Ovary (tissue), 9 donors: ENCODE data around the gene PER1. TPM values are rescaled to one million over a fixed set of nuclear protein-coding genes. Genes with fewer than 3 reads are reported as not detected.

Source experiments
- DNase-seq, 5 donors: peaks; one replicate each; pipeline ENCODE4 v3.0.0-alpha.2; 2019 to 2020
- H3K27ac ChIP-seq, 2 donors: fragments of 200-600 bp; one replicate each; pipeline versions ENCODE4 v1.5.1 to v1.8.0; 2019 to 2022
- H3K27me3 ChIP-seq: fragments of 200-600 bp; one replicate; pipeline ENCODE4 v1.8.0; 2022
- H3K36me3 ChIP-seq: fragments of 200-600 bp; sonication (generic); one replicate; pipeline ENCODE4 v1.5.1; 2019
- H3K4me1 ChIP-seq: one replicate; pipeline ENCODE4 v1.8.1; 2013; ENCODE audit warnings: mild to moderate bottlenecking, moderate library complexity; ENCODE audit not compliant: insufficient read depth
- H3K4me3 ChIP-seq: fragments of 200-600 bp; sonication (generic); one replicate; pipeline ENCODE4 v1.5.1; 2017
- H3K9me3 ChIP-seq, 2 donors: fragments of 200-600 bp in 1 of 2; sonication (generic) in 1 of 2; one replicate each; pipeline versions ENCODE4 v1.5.1 to v1.8.1; 2013 to 2019; ENCODE audit warnings: mild to moderate bottlenecking in 1 of 2, moderate library complexity in 1 of 2
- EP300 ChIP-seq: sonication (generic); formaldehyde crosslinking; IDR thresholded peaks from one replicate; pipeline ENCODE4 v1.6.1; 2017; ENCODE audit warnings: antibody characterized with exemption
- POLR2A ChIP-seq: fragments of 450-650 bp; IDR thresholded peaks from one replicate; pipeline ENCODE4 v1.6.1; 2017; ENCODE audit warnings: antibody characterized with exemption, mild to moderate bottlenecking, moderate library complexity
- WGBS, 3 donors: extraction: QIAGEN DNeasy Blood & Tissue Kit in 1 of 3; methylation state at CpG; one replicate each; pipeline versions ENCODE4 v1.1.5 to v1.1.7; 2013 to 2017; 5-methylcytosine and 5-hydroxymethylcytosine counted together
- intact Hi-C, 4 donors: fragments of 100-400 bp; cut with DNase I; formaldehyde crosslinking; loops; one replicate each; pipeline versions ENCODE4 v1.11.0 to v1.15.1; 2022 to 2023
- polyA plus RNA-seq, 2 donors: library from polyadenylated mRNA; stranded (reverse); fragments of 200-250 nt in 1 of 2; fragments of 350-450 nt in 1 of 2; fragmentation: Illumina TruSeq in 1 of 2; extraction: RNeasy Lipid Tissue Mini Kit (QIAGEN cat#74804) in 1 of 2; gene quantifications; one replicate each; pipeline ENCODE4 v1.2.3, GENCODE V29; 2013 to 2014
- total RNA-seq, 7 donors: library from RNA; depleted of rRNA in 2 of 7; stranded (reverse); fragments of >200 nt in 2 of 7; fragmentation: NEBNext Ultra II Directional in 3 of 7; extraction: Animal tissue kit (Norgen Biotek cat#: 25700) in 3 of 7; gene quantifications; one replicate each; pipeline versions ENCODE4 v1.1.0 to v1.2.4, GENCODE V29; 2016 to 2023
- TF ChIP-seq, protein P1 (sequence below), 3 donors: fragments of 450-650 bp in 2 of 3; fragments of 200-600 bp in 1 of 3; IDR thresholded peaks; one replicate each; pipeline versions ENCODE4 v1.5.1 to v1.8.0; 2016 to 2022; ENCODE audit warnings: antibody characterized with exemption in 3 of 3, mild to moderate bottlenecking in 1 of 3
- donor health status: DM: no; HTN: no; CAD: no; lungs with moderate emphysema.
- donor health status: DM: no; HTN: no; CAD: no.
- donor health status: Bipolar disorder and iron deficiency.
- donor health status: DM: yes; HTN: yes; CAD: no.
- donor health status: DM: no; HTN: no; CAD: no.
- donor health status: DM: yes; HTN: yes; CAD: no.

Gene PER1
- total and polyA plus RNA-seq, 9 donors = 12.8 to 394 (median 164) TPM

DNA sequence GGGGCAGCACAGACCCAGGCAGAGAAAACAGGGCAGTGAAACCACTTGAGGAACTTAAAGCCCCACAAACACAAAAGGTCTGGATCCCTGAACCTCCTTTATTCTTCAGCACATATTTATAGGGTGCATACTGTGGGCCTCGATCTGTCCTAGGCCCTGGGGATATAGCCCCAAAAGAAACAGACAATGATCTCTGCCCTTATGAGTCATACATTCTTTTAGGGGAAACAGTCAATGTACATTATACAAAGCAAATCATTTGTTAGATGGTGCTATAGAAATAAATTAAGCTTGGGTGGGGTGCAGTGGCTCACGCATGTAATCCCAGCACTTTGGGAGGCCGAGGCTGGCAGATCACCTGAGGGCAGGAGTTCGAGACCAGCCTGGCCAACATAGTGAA is 18.3 kb downstream of the PER1 start:
- intact Hi-C loops = no loop called here
- 82 to 88% (median 83%) methylated on average over 4 of the region's 4 CpGs for WGBS, 3 donors
- no peak overlapping the region for H3K4me3 ChIP-seq
- H3K36me3 ChIP-seq = no peaks in the 10 kb centered on the region
- no peak for DNase-seq
- no peak for TF ChIP-seq EP300
- no peak for TF ChIP-seq POLR2A
- TF ChIP-seq, protein P1, sequence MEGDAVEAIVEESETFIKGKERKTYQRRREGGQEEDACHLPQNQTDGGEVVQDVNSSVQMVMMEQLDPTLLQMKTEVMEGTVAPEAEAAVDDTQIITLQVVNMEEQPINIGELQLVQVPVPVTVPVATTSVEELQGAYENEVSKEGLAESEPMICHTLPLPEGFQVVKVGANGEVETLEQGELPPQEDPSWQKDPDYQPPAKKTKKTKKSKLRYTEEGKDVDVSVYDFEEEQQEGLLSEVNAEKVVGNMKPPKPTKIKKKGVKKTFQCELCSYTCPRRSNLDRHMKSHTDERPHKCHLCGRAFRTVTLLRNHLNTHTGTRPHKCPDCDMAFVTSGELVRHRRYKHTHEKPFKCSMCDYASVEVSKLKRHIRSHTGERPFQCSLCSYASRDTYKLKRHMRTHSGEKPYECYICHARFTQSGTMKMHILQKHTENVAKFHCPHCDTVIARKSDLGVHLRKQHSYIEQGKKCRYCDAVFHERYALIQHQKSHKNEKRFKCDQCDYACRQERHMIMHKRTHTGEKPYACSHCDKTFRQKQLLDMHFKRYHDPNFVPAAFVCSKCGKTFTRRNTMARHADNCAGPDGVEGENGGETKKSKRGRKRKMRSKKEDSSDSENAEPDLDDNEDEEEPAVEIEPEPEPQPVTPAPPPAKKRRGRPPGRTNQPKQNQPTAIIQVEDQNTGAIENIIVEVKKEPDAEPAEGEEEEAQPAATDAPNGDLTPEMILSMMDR (IDR thresholded peaks at IDR 0.05) = no peak
- H3K27ac ChIP-seq = no peak overlapping the region
- no peaks in the 10 kb centered on the region for H3K4me1 ChIP-seq
- no peaks in the 10 kb centered on the region for H3K27me3 ChIP-seq
- H3K9me3 ChIP-seq = no peaks in the 10 kb centered on the region

DNA sequence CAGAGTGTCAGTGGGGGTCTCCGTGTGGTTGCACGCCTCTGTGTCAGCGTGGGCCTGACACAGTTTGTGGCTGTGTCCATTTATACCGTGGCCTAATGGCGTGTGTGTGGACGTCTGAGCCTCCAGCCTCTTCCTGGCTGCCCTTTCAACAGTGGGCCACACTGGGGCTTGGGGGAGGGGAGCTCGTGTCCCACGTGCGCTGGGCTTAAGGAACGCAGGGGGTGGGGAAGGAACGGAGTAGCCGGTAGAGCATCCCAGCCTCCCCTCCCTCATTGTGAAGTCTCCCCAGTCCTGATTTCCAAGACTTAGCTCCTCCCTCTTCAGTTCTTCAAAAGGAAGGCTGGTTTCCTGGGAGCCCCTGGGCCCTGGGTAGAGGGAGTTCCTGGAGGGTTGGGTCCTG is 18.8 kb downstream of the PER1 start:
- TF ChIP-seq EP300 (no peak), POLR2A (no peak)
- TF ChIP-seq, protein P1 (IDR thresholded peaks at IDR 0.05) = no peak
- Histone ChIP-seq H3K4me1 (no peaks in the 10 kb centered on the region), H3K4me3 (no peak overlapping the region), H3K36me3 (no peaks in the 10 kb centered on the region), H3K9me3 (no peaks in the 10 kb centered on the region), H3K27me3 (no peaks in the 10 kb centered on the region), H3K27ac (no peak overlapping the region)
- DNase-seq = peak in 1 of 5 donors; percentile 11
- intact Hi-C loops = no loop called here
- 51 to 58% (median 55%) methylated on average over 12 of the region's 12 CpGs for WGBS, 3 donors

DNA sequence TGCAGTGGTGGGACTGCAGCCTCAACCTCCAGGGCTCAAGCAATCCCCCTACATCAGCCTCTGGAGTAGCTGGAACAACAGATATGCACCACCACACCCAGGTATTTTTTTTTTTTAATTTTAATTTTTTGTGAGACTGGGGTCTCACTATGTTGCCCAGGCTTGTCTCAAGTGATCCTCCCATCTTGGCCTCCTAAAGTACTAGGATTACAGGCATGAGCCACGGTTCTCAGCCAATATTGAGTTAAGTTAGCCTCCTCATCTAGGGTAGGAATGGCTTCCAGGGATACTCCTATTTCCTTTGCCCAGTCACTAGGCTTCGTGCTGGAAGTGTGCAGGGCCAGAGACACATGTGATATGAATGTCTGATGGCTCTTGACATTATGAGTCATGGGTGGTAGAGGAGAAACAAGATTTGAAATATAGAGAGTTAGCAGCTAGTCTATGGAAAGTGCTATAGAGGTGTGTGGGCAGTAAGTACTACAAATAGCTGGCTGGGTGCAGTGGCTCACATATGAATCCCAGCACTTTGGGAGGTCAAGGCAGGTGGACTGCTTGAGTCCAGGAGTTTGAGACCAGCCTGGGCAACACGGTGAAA is 20.3 kb downstream of the PER1 start:
- H3K4me3 ChIP-seq = no peak overlapping the region
- no peak overlapping the region for H3K27ac ChIP-seq
- no peak for DNase-seq
- TF ChIP-seq POLR2A (no peak), EP300 (no peak)
- TF ChIP-seq, protein P1 (IDR thresholded peaks at IDR 0.05) = no peak
- no peaks in the 10 kb centered on the region for H3K9me3 ChIP-seq
- H3K36me3 ChIP-seq = no peaks in the 10 kb centered on the region
- WGBS, 3 donors = 62 to 71% (median 63%) methylated on average over 3 of the region's 3 CpGs
- intact Hi-C loops = no loop called here
- H3K27me3 ChIP-seq = no peaks in the 10 kb centered on the region
- H3K4me1 ChIP-seq = no peaks in the 10 kb centered on the region

DNA sequence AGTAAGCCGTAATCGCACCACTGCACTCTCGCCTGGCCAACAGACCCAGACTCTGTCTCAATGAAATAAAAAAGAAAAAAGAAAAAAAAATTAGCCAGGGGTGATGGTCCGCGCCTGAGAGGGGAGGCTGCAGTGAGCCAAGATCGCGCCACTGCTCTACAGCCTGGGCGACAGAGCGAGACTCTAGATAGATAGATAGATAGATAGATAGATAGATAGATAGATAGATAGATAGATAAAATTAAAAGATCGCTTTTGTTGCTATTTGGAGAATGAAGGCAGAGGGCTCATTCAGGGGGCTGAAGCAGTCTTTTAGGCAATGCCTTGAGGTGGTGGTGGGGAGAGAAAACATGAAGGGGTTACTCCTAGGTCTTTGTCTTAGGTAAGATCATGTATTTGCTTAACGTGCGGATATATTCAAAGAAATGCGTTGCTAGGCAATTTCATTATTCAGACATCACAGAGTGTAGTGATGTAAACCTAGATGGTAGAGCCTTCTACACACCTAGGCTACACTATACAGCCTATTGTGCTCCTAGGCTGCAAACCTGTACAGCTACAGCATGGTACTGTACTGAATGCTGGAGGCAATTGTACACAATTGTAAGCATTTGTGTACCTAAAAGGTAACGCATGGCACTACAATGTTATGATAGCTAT is 23.9 kb downstream of the PER1 start:
- no peaks in the 10 kb centered on the region for H3K27me3 ChIP-seq
- intact Hi-C loops = loop anchor here in 2 of 4 donors (2.0 to 10.0 kb wide), 2 partner anchors 13 to 97 kb away; no protein-coding TSS in a partner anchor
- H3K9me3 ChIP-seq = no peaks in the 10 kb centered on the region
- H3K36me3 ChIP-seq = no peaks in the 10 kb centered on the region
- no peak overlapping the region for H3K27ac ChIP-seq
- H3K4me3 ChIP-seq = no peak overlapping the region
- 68 to 83% (median 77%) methylated on average over 14 of the region's 14 CpGs for WGBS, 3 donors
- TF ChIP-seq POLR2A (no peak), EP300 (no peak)
- TF ChIP-seq, protein P1 (IDR thresholded peaks at IDR 0.05) = no peak
- no peak for DNase-seq
- peaks cover 10% of the 10 kb centered on the region for H3K4me1 ChIP-seq
